ENCODE data around the gene MIA2.

DNA sequence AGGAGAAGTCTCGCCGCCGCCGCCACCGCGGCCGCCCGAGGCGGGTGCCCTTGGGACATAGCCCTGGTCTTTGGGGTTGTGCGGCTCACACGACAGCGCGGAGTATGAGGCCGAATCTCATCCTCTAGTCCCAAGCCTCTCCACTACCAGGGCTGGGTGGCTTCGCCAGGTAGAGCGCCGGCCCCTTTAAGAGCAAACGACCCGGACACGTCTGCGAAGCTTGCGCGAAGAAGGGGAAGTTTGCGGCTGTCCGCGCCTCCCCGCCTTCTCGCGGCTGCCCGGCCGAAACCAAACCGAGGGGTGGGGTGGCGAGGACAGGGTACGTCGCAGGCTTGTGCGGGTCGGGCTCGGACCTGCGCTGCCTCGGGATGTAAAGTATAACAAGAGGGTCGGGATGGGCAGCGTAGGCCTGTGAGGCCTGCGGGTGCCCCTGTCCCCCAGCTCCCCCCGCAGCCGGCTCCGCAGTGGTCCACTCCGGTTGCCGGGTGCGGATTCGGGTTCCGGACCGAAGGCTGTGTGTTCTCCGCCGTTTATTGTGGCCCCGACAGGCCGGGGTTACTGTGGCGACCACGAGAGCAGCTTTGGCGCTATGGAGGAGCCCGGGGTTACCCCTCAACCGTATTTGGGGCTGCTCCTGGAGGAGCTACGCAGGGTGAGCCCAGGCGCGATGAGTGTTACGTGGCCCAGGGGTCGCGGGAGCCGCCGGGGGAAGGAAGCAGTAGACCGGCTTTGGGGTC, 33.3 kb downstream of the MIA2 start:
- TF ChIP-seq, protein P1, sequence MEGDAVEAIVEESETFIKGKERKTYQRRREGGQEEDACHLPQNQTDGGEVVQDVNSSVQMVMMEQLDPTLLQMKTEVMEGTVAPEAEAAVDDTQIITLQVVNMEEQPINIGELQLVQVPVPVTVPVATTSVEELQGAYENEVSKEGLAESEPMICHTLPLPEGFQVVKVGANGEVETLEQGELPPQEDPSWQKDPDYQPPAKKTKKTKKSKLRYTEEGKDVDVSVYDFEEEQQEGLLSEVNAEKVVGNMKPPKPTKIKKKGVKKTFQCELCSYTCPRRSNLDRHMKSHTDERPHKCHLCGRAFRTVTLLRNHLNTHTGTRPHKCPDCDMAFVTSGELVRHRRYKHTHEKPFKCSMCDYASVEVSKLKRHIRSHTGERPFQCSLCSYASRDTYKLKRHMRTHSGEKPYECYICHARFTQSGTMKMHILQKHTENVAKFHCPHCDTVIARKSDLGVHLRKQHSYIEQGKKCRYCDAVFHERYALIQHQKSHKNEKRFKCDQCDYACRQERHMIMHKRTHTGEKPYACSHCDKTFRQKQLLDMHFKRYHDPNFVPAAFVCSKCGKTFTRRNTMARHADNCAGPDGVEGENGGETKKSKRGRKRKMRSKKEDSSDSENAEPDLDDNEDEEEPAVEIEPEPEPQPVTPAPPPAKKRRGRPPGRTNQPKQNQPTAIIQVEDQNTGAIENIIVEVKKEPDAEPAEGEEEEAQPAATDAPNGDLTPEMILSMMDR (IDR thresholded peaks at IDR 0.05): no peak
- peak; percentile 24 for TF ChIP-seq POLR2A (IDR thresholded peaks at IDR 0.05)
